GM21423 (cell line): ENCODE results near the gene RASGRF2.

Source experiments
- ATAC-seq: cut with Tn5 transposase; IDR thresholded peaks from one replicate; pipeline ENCODE4 v1.9.1; 2021; ENCODE audit warnings: mild to moderate bottlenecking, moderate library complexity; ENCODE audit not compliant: unreplicated experiment

RASGRF2 gene, protein sequence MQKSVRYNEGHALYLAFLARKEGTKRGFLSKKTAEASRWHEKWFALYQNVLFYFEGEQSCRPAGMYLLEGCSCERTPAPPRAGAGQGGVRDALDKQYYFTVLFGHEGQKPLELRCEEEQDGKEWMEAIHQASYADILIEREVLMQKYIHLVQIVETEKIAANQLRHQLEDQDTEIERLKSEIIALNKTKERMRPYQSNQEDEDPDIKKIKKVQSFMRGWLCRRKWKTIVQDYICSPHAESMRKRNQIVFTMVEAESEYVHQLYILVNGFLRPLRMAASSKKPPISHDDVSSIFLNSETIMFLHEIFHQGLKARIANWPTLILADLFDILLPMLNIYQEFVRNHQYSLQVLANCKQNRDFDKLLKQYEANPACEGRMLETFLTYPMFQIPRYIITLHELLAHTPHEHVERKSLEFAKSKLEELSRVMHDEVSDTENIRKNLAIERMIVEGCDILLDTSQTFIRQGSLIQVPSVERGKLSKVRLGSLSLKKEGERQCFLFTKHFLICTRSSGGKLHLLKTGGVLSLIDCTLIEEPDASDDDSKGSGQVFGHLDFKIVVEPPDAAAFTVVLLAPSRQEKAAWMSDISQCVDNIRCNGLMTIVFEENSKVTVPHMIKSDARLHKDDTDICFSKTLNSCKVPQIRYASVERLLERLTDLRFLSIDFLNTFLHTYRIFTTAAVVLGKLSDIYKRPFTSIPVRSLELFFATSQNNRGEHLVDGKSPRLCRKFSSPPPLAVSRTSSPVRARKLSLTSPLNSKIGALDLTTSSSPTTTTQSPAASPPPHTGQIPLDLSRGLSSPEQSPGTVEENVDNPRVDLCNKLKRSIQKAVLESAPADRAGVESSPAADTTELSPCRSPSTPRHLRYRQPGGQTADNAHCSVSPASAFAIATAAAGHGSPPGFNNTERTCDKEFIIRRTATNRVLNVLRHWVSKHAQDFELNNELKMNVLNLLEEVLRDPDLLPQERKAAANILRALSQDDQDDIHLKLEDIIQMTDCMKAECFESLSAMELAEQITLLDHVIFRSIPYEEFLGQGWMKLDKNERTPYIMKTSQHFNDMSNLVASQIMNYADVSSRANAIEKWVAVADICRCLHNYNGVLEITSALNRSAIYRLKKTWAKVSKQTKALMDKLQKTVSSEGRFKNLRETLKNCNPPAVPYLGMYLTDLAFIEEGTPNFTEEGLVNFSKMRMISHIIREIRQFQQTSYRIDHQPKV (N-terminal part only)

DNA sequence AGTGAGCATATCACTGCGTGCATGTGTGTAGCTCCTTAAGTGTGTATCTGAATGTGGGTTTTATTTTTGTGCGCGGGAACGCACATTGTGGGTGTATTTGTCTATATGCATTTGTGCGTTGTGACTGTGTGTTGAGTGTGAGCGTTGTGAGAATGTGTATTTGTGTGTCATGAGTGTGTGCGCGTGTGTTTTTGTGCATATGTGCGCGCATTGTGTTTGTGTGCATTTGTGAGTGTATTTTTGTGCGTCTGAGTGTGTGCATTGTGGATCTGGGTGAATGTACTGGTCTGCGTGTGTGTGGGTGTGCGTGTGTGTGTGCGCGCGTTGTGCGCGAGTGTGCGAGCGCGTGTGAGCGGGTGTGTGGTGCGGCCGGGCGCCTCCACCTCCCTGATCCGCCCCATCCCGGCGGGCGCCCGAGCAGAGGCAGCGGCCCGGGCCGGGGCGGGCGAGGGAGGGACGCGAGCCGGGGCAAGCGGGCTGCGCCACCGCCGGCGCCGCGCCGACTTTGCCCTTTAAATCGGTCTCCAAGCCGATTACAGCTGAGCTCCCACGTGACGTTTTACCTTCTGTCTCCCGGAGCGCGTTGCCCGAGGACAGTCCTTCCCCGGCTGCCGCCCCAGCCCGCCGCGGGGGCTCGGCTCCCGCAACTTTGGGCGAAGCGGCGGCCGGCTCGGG lies at the start of gene RASGRF2:
Gene RASGRF2, plus strand, starts transcription at position 596 of the 675 bp plus-strand sequence. CDS start 376 bp downstream, outside the sequence.
- ATAC-seq, result no peak

DNA sequence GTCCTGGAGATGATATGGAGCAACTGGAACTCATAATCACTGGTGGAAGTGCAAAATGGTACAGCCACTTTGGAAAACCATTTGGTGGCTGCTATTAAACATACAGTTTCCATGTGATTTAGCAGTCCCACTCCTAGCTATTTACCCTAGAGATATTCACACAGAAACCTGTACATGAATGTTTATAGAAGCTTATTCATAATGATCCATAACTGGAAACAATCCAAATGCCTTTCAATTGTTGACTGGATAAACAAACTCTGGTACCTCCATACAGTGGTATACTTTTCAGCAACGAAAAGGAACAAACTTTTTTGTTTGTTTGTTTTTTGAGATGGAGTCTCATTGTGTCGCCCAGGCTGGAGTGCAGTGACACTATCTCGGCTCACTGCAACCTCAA lies 47.7 kb upstream of the RASGRF2 start:
- ATAC-seq, result no peak

DNA sequence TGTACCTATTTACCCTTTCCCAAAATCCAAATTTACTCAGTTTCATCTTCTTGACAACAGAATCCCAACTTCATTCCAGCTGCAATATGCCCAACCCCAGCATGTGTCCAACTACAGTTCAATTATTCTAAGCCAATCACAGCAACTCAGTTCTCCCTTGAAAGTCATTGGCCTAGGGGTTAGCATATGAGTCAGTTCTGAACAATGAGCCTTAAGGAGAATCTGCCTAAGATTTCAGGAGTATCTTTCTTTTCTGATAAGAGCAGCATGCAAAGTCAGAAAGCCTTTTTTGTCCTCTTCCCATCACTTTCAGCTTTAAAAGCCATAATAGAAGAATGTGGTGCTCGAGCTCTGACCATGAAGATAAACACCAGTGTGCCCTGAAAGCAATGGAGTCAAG lies 44.4 kb upstream of the RASGRF2 start:
- ATAC-seq, result no peak

DNA sequence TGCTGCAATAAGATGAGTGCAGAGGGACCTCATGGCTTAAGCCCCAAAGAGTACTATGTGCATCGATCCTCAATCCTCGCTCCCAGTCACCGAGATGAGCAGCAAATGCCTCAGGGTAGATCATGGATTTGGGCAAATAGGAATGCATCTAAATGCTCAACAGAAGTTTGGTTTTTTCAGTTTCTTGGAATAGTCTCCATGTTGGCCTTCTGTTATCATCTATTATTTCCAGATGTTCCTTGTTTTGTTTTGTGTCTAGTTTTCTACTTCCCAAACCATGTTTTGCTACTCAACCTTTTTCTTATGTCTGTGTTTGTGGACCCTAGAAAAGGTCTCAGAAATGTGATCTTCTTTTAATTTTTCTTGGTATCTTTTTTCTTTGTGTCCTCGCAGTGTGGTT lies 43.5 kb upstream of the RASGRF2 start:
- no peak for ATAC-seq

DNA sequence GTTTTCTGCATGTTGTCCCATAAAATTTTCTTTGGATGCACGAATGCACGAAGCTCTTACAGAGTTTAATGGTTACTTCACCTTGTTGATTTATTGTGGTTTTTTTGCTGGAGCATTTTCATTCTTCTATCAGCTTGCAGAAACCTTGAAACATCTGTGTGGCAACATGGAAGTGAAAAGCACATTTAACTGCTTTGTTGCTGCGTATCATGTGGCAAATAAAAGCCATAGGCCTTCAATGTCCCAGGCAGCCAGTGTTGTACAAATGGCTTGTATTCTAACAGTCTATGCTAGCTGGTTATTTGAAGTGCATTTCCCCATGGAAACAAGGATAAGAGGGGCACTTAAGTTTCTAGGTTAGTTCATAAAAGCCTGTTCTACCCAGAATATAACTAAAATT lies 42.5 kb upstream of the RASGRF2 start:
- ATAC-seq, result no peak

DNA sequence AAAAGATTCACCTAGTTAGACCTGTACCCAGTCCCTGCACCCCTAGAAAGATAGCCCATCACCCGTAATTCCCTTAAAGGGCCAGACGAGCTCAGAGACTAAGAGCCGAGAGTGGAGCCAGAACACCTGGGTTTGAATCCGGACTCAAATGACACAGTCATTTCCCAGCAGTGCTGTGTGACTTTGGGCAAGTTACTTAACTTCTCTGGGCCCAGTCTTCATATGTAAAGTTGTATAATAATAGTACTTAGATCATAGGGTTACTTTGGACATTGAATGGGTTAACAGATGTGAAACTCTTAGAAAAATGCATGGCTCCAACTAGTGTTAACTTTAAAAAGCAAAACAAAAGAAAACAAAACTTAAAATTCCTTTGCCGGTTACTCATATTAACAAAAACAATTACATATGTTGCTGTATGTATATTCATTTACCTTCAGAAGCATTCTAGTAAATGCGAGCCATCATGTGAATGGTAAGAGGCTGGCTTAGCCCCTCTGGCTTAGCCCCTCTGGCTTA lies 40.4 kb upstream of the RASGRF2 start:
- ATAC-seq, result no peak

DNA sequence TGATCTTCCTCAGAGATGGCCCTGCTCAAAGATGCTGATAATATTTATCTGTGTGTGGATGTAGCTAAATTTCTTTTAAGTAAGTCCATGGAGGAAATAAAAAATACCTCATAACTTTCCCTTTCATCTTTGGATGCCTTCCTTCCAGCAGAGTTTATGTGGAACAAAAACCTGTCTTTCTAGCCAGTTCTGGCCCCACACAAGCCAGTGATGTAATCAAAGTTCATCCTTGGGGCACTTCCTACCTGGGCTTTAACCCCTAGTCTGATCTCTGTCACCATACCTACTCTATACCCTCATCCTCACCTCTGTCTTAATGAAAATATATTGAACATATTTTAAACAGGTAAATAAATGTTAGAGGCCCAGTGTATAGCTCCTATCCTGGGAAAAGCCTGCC lies 39.8 kb upstream of the RASGRF2 start:
- ATAC-seq, result no peak

DNA sequence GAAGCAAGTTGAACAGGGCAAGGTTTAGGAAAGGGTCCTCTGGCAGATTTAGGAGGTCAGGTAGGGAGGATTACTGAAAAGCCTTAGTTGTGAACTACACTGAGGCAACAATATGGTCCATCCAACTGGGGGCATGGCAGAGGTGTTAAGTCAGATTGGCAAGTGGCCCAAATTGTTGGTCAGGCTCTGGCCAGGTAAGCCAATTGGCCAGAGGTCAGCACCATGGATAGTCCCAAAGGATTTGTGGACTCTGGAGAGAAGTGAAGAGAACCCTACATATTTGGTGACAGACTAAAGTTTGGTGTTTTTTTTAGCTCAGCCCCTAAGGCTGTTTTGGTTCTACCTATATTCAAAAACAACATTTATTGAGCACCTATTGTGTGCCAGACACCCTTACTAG lies 39.1 kb upstream of the RASGRF2 start:
- no peak for ATAC-seq

DNA sequence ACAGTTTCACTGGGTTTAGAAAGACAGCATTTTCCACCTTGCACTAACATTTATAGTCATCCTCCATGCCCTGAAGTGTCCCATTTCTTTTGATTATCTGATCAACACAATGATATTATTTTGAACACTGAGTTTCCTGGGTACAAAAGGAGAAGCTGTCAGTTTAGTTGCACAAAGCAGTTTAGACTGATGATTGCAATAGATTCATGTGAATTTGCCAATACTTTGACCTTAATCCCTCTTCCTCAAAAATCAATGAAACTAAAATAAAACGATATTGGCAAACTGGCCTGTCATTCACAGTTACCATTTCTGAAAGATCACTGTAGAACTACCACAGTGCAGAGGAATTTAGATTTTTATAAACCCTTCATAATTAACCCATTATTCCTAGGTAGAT lies 34.2 kb upstream of the RASGRF2 start:
- ATAC-seq, result no peak

DNA sequence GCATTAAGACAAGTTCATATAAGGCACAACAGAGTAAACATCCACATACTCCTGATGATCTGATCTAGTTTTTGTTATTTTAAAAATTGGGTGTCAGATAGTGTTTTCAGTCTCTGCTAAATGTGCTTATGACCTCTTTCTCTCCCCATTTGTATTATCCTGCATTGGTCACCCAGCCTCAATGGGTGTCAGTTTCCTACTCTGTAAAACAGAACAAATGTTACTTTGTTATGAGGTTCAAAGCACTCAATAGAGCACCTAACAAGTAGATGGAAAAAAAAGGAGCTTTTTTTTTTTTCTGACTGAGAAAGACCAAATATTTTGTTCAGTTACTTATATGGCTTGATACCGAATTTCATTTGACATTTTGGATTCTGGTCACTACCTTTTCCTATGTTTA lies 33.6 kb upstream of the RASGRF2 start:
- no peak for ATAC-seq

DNA sequence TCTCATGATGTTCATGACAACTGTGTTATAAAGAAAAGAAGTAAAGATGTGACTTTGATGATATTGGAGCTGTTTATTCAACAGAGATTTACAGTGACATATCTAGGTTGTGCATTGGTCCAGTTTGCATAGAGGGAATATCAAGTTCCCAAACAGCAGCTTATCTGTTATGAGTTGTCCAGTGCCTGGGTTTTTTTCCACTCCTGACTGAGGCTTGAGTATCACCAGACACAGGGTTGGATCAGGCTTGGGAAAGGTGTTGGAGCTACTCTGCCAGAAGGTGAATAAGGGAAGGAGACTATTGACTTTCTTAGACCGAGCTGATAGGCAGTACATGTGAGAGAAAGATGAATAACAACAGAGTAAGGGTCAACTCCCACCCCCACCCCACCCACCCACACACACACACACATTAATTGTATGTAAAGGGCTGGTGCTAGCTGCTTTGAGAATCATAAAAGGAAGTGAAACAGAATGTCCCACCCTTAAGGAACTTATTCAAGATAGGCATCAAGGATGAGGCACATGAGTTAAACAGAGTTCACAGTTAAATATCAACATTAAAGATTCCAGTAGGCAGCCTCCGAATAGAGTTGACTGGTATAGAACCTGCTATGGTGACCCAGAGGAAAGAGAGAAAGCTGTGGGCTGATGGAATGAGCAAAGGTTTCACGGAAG lies 33.0 kb upstream of the RASGRF2 start:
- ATAC-seq, result no peak

DNA sequence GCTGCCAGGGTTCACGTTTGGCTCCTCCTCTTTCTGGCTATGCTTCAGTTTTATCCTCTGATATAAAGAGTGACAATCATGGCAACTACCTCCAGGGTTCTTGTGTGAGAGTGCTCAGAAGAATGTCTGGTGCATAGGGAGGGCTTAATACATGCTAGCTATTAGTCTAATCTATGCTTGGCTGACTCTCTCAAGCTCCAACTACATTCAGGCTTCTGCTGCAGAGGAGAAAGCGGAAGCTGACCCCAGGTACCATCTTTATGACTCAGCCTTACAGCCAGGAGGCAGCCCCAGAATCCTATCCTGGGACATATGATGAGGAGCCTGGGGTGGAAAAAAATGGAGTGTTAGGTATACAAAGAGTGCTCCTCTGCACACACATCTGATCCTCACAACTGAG lies 32.1 kb upstream of the RASGRF2 start:
- ATAC-seq, result no peak

DNA sequence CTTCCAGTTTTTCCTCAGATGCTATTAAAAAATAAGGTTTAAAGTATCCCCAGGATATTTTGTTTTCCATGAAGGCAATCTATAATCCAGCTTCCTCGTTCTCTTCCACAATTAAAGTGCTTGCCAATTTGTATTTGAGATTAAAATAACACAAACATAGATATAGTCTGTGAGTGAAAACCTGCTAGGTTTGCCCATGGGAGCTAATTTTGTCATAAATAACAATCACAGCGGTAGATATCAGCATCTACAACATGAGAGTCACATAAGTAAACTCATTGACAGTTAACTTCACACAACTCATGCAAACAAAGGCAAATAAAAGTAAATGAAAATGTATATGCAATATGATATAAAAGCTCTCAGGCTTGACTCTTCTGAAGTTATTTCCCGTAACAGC lies 29.2 kb upstream of the RASGRF2 start:
- ATAC-seq, result no peak

DNA sequence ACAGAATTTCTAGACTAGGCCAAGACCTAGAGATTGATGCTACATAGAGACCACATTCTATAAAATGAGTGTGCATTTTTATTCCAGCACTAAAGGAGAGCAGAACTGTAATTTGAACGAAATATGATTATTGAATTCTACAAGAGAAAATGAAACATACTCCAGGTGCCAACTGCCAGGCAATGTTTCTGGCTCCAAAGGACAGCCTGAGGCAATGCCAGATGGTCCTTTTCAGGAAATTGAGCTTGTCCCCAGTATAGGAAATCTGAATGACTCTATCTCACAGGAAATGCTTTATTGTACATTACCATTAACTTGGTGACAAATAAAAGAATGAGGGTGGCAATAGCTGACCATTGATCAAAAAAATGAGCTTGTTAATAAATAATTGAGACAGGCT lies 28.8 kb upstream of the RASGRF2 start:
- no peak for ATAC-seq

DNA sequence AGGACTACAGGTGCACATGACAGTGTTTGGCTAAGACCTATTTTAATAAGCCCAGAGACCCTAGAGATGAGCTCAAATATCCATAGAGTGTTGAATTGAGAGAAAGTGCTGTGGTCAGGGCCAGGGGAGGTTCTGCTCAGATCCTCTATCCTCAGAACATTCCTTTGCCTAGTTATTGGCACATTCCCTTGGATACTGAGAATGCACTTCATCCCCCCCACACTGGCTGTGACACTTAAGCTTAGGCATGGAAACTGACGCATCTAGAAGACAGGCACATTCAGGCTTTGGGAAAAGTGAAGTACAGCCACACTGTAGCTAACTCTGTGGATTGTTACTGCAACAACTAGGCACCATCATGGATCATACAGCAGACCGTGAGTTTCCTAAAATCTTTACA lies 27.1 kb upstream of the RASGRF2 start:
- ATAC-seq, result no peak

DNA sequence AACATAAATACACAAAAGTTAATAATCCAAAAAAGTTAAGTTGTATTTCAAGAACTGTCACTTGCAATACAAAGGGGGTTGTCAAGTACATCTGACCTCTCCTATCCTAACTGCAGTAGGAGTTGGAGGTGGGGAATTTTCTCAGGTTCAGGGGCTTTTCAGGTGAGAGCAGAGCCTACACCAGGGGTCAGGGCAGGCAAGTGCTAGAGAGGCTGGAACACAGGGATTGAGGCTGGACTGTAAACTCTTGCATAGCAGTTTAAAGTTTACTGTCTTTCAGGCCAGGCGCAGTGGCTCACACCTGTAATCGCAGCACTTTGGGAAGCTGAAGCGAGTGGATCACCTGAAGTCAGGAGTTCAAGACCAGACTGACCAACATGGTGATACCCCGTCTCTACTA lies 25.4 kb upstream of the RASGRF2 start:
- ATAC-seq, result no peak

DNA sequence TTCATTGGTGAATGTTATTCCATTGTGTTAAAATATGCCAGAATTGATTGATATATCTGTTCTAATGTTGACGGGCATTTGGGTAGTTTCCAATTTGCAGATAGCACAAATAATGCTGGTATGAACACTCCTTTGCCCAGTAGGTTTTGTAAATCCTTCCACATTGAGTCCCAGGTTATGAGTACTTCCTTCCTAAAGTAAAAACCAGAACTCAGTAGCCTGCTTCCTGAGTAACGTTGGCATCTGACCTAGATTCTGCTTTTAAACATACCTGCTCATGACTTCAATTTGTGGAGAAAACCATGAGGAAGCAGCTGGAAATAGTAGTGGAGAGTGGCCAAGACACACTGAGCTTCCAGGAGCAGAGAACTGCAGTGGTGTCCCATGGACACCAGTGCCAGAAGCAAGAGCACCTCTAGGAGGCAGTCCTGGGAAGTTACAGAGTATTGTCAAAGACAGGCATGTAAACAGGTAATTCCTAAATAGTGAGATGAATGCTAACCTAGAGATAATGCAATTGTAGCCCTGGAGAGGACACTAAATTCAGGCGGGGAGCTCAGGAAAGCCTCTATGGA lies 24.3 kb upstream of the RASGRF2 start:
- ATAC-seq, result no peak

DNA sequence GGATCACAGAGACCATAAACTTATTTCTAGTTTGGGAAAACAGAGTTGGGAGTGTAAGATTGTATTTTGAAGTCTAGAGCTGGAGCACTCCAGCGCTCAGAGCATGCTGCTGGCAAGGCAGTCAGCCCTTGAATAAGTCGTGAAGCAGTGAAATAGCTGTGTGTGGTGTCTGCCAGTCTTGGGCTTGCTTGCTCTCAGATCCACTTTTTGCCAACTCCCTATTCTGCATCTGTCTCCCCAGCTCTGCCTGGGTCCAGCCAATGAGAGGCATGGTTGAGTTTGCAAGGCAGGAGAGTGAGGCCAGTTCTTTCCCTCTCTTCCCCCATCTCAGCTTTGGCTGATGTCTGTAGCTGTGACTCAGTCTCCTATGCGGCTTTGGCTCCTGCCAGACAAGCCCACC lies 23.3 kb upstream of the RASGRF2 start:
- ATAC-seq, result no peak

DNA sequence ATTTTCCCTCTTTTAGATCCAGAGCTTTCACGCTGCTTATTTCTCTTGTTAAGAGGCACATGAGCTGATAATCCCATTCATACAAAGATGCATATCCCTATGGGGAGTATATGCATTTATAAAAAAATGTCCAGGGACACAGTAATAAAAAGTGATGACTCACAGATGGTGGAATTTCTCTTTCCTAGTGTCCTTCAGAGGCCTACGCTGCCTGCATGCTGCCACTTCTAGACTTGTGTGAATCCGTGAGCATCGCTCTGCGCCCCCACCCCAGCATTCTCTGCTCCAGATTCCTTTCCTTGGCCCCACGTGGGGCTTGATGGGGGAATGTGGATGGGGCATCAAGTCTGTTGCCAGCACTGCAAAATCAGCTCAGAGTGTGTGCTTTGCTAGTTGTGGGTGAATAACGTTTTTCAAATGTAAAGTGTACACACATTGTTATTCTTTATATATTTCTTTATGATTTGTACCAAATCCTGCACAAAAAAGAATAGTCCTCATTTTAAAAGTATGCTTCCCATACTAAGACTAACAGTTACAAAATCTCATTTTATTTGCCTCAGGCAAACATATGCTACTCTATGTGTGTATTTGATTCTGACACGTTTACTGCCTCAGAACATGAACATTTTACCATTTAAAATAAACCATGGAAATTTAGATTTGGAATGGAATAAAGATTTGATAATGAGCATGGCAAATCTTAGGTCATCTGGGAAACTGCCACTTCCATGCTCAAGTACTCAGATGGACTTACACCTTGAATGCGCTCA lies 22.4 kb upstream of the RASGRF2 start:
- no peak for ATAC-seq
